OCI-LY7 (cell line): ENCODE data around the gene SLC12A3. TPM values are rescaled to one million over a fixed set of nuclear protein-coding genes. Genes with fewer than 3 reads are reported as not detected.

ENCODE experiments used
- BruUV-seq: library from RNA; stranded (reverse); fragments of 400-500 nt; replicated peaks from 2 replicates; lab custom pipeline; 2021; lab: Mats Ljungman, UMichigan
- CTCF ChIA-PET: fragments of 300-600 bp; sonication (Branson Sonifier 250); formaldehyde crosslinking; loops from one replicate; lab custom pipeline; 2022; ENCODE audit warnings: antibody characterized with exemption; ENCODE audit not compliant: unreplicated experiment; lab: Charles Lee
- POLR2A ChIA-PET: fragments of 300-600 bp; sonication (Branson Sonifier 250); formaldehyde crosslinking; loops from one replicate; lab custom pipeline; 2022; ENCODE audit warnings: antibody characterized with exemption; lab: Charles Lee
- DNase-seq: peaks from one replicate; pipeline ENCODE4 v3.0.0-alpha.2; 2015; ENCODE audit warnings: low spot score
- H2AFZ ChIP-seq: fragments of 200-600 bp; sonication (generic), shearing (Covaris generic); 2 replicates; pipeline ENCODE4 v1.6.1; 2014; ENCODE audit warnings: mild to moderate bottlenecking, antibody characterized with exemption, low read length, moderate library complexity
- H3K27ac ChIP-seq: fragments of 200-600 bp; sonication (generic); 2 replicates; pipeline ENCODE4 v1.5.1; 2014; ENCODE audit warnings: mixed run types, low read depth, mild to moderate bottlenecking, moderate library complexity, low read length, inconsistent platforms; ENCODE audit not compliant: poor library complexity, severe bottlenecking
- H3K36me3 ChIP-seq: fragments of 200-600 bp; sonication (generic); 2 replicates; pipeline ENCODE4 v1.6.1; 2014; ENCODE audit warnings: mild to moderate bottlenecking, antibody characterized with exemption, low read length, moderate library complexity, mixed read lengths; ENCODE audit not compliant: insufficient read depth
- H3K4me1 ChIP-seq: fragments of 200-600 bp; sonication (generic); 2 replicates; pipeline ENCODE4 v1.5.1; 2014; ENCODE audit warnings: mild to moderate bottlenecking, low read length; ENCODE audit not compliant: insufficient read depth, poor library complexity, severe bottlenecking
- H3K4me2 ChIP-seq: fragments of 200-600 bp; sonication (generic); 2 replicates; pipeline ENCODE4 v1.6.1; 2014; ENCODE audit warnings: mild to moderate bottlenecking, low read length
- H3K4me3 ChIP-seq: fragments of 200-600 bp; sonication (generic); 2 replicates; pipeline ENCODE4 v1.5.1; 2014; ENCODE audit warnings: mild to moderate bottlenecking, low read depth, low read length; ENCODE audit not compliant: poor library complexity, severe bottlenecking
- H3K79me2 ChIP-seq: fragments of 200-600 bp; sonication (generic); 2 replicates; pipeline ENCODE4 v1.6.1; 2016; ENCODE audit warnings: low read depth, mild to moderate bottlenecking, low read length, moderate library complexity, mixed read lengths; ENCODE audit not compliant: insufficient read depth
- H3K9me2 ChIP-seq: fragments of 200-600 bp; sonication (generic); 2 replicates; pipeline ENCODE4 v1.6.1; 2016; ENCODE audit warnings: mild to moderate bottlenecking, low read length, mixed read lengths; ENCODE audit not compliant: insufficient read depth
- H3K9me3 ChIP-seq: fragments of 200-600 bp; sonication (generic); 2 replicates; pipeline ENCODE4 v1.6.1; 2014; ENCODE audit warnings: mild to moderate bottlenecking, mixed run types, low read length, mixed read lengths
- H4K20me1 ChIP-seq: fragments of 200-600 bp; sonication (generic); 2 replicates; pipeline ENCODE4 v1.6.1; 2014; ENCODE audit warnings: mild to moderate bottlenecking, antibody characterized with exemption, low read length, moderate library complexity, mixed read lengths; ENCODE audit not compliant: insufficient read depth
- EZH2phosphoT487 ChIP-seq: fragments of 200-600 bp; sonication (generic); IDR thresholded peaks from 2 replicates; pipeline ENCODE4 v1.6.1; 2018; ENCODE audit warnings: low read depth, borderline replicate concordance, mild to moderate bottlenecking, mixed run types, antibody characterized with exemption, low read length, moderate library complexity, mixed read lengths
- intact Hi-C: fragments of 100-400 bp; cut with micrococcal nuclease; formaldehyde crosslinking; loops from one replicate; pipeline ENCODE4 v1.10.0; 2022; ENCODE audit not compliant: unreplicated experiment
- total RNA-seq, 2 experiments: library from RNA; depleted of rRNA in 1 of 2; stranded (reverse); fragments of >200 nt in 1 of 2; shearing (Covaris generic) in 1 of 2; gene quantifications; 2 replicates each; pipeline ENCODE4 v1.2.3, GENCODE V29; 2014 to 2022
- TF ChIP-seq, protein P1 (sequence below): fragments of 200-600 bp; sonication (generic); conservative IDR thresholded peaks from 2 replicates; pipeline ENCODE4 v1.5.1; 2014; ENCODE audit warnings: mild to moderate bottlenecking, antibody characterized with exemption, low read length, moderate library complexity, mixed read lengths

SLC12A3 gene
- total RNA-seq, 2 experiments from 2014 or later = 0.25 to 0.88 TPM

DNA sequence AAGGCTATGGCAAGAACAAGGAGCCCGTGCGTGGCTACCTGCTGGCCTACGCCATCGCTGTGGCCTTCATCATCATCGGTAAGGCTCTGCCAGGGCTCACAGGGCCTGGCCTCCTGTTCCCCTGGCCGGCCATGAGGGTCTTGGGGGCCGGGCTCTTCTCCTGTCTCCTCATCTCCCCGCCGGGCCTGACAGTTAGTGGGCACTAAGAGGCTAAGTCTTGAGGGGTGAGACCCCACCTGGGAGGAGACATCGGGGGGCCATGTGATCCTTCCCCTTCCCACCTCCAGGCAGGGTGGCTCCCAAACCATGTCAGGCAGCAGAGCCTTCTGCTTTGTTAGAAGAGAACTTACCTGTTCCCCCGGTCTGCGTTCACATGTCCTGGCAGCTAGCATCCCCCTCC is 15.2 kb downstream of the SLC12A3 start:
- Histone ChIP-seq H3K27ac (no peak overlapping the region), H3K4me3 (no peak overlapping the region), H3K4me2 (no peak overlapping the region), H3K9me3 (no peaks in the 10 kb centered on the region), H3K9me2 (no peaks in the 10 kb centered on the region), H3K4me1 (peaks cover 13% of the 10 kb centered on the region), H3K79me2 (no peaks in the 10 kb centered on the region), H2AFZ (no peak overlapping the region), H4K20me1 (no peaks in the 10 kb centered on the region), H3K36me3 (no peaks in the 10 kb centered on the region)
- DNase-seq = no peak
- intact Hi-C loops = no loop called here
- POLR2A ChIA-PET = interaction anchor here (0.7 kb wide), 1 partner anchor 11 kb away, joined by 3 read pairs; no protein-coding TSS in a partner anchor
- CTCF ChIA-PET = no interaction called here
- TF ChIP-seq, protein P1, sequence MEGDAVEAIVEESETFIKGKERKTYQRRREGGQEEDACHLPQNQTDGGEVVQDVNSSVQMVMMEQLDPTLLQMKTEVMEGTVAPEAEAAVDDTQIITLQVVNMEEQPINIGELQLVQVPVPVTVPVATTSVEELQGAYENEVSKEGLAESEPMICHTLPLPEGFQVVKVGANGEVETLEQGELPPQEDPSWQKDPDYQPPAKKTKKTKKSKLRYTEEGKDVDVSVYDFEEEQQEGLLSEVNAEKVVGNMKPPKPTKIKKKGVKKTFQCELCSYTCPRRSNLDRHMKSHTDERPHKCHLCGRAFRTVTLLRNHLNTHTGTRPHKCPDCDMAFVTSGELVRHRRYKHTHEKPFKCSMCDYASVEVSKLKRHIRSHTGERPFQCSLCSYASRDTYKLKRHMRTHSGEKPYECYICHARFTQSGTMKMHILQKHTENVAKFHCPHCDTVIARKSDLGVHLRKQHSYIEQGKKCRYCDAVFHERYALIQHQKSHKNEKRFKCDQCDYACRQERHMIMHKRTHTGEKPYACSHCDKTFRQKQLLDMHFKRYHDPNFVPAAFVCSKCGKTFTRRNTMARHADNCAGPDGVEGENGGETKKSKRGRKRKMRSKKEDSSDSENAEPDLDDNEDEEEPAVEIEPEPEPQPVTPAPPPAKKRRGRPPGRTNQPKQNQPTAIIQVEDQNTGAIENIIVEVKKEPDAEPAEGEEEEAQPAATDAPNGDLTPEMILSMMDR = no peak
- no peak for TF ChIP-seq EZH2phosphoT487
- no TSS peak for BruUV-seq

DNA sequence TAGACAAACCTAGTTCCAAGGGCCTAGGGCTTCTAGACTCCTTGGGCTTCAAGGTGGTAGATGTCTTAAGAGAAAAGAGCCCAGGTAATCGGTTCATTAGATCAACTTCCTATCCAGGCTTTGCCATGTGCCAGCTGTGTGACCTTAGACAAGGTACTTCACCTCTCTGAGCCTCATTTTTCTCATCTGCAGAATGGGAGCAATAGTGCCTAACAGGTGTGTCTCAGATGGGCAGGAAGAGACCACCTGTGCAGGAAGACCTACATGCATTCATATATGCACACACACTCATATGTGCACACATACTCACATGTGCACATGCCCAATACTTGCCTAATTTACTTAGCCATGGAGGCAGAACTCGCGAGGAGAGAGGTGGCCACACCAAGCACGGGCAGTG is 15.7 kb downstream of the SLC12A3 start:
- DNase-seq = no peak
- H3K4me3 ChIP-seq = no peak overlapping the region
- no peaks in the 10 kb centered on the region for H3K9me3 ChIP-seq
- CTCF ChIA-PET = no interaction called here
- no peak overlapping the region for H3K4me2 ChIP-seq
- peaks cover 8% of the 10 kb centered on the region for H3K4me1 ChIP-seq
- H2AFZ ChIP-seq = no peak overlapping the region
- POLR2A ChIA-PET = no interaction called here
- no peaks in the 10 kb centered on the region for H3K79me2 ChIP-seq
- intact Hi-C loops = no loop called here
- no peaks in the 10 kb centered on the region for H3K9me2 ChIP-seq
- BruUV-seq = no TSS peak
- H4K20me1 ChIP-seq = no peaks in the 10 kb centered on the region
- TF ChIP-seq EZH2phosphoT487 = no peak
- TF ChIP-seq, protein P1 = no peak
- H3K27ac ChIP-seq = no peak overlapping the region
- no peaks in the 10 kb centered on the region for H3K36me3 ChIP-seq

DNA sequence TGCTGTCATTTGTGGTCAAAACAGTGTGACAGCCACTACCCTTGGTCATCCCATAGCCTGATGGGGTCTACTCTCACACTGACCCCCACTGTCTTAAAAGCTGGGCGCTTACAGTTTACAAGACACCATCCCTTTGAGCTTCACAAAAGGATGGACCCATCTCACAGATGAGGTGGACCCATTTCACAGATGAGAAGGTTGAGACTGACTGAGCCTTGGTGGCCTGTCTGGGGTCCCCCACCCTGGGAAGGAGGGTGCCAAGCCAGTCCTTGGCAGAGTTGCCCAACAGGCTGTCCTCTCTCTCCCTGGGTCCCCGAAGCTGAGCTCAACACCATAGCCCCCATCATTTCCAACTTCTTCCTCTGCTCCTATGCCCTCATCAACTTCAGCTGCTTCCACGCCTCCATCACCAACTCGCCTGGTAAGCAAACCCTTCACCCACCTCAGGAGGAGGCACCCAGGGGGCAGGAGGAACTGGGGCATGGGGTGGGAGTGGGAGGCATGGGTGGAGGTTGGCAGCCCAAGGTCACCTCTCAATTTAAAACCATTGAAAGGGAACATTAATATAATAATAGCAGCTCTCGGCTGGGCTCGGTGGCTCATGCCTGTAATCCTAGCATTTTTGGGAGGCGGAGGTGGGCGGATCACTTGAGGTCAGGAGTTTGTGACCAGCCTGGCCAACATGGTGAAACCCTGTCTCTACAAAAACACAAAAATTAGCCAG is 17.2 kb downstream of the SLC12A3 start:
- TF ChIP-seq EZH2phosphoT487 = no peak
- TF ChIP-seq, protein P1 = no peak
- Histone ChIP-seq H3K4me2 (no peak overlapping the region), H4K20me1 (no peaks in the 10 kb centered on the region), H3K4me1 (no peaks in the 10 kb centered on the region), H3K4me3 (no peak overlapping the region), H3K36me3 (no peaks in the 10 kb centered on the region), H3K79me2 (no peaks in the 10 kb centered on the region), H3K9me3 (no peaks in the 10 kb centered on the region), H3K27ac (no peak overlapping the region), H2AFZ (no peak overlapping the region), H3K9me2 (no peaks in the 10 kb centered on the region)
- no TSS peak for BruUV-seq
- ChIA-PET CTCF (interaction anchor here (1.6 kb wide), 1 partner anchor 15 kb away, joined by 4 read pairs; no protein-coding TSS in a partner anchor), POLR2A (interaction anchor here (0.9 to 1.1 kb wide), 2 partner anchors 36 to 47 kb away, joined by 3 to 4 read pairs; no protein-coding TSS in a partner anchor)
- no peak for DNase-seq
- intact Hi-C loops = no loop called here
